Gastrocnemius medialis (tissue), 4 donors: ENCODE measurements around the gene UMAD1.

ENCODE experiments used
- CTCF ChIP-seq, 5 experiments: fragments of 450-650 bp in 3 of 5; fragments of 200-600 bp in 2 of 5; sonication (generic) in 2 of 5; IDR thresholded peaks in 4 of 5; conservative IDR thresholded peaks in 1 of 5; 1 replicate in 4 of 5; 2 replicates in 1 of 5; pipeline ENCODE4 v1.5.1; 2016 to 2019; ENCODE audit warnings: antibody characterized with exemption in 5 of 5, mild to moderate bottlenecking in 3 of 5, moderate library complexity in 3 of 5
- POLR2A ChIP-seq, 2 donors: fragments of 450-650 bp; IDR thresholded peaks; one replicate each; pipeline ENCODE4 v1.6.1; 2017; ENCODE audit warnings: antibody characterized with exemption in 2 of 2, mild to moderate bottlenecking in 2 of 2, moderate library complexity in 2 of 2

- TF ChIP-seq CTCF (IDR thresholded peaks at IDR 0.05 in 4 of 5, conservative IDR thresholded peaks at IDR 0.05 in 1 of 5): no peak
- TF ChIP-seq POLR2A (IDR thresholded peaks at IDR 0.05): no peak
Measured at GRCh38 chr7:7620644-7621210, 19.8 kb upstream of the UMAD1 start.
